GM12892 (cell line): ENCODE data around the gene ATRN.

Source experiments
- DNase-seq: peaks from one replicate; pipeline ENCODE4 v3.0.0; 2011; ENCODE audit not compliant: insufficient read length
- FAIRE-seq: peaks from 2 replicates; lab custom pipeline; 2011; peaks lifted over from hg19 to GRCh38; lab: Jason Lieb, UNC
- POLR2A ChIP-seq: IDR thresholded peaks from 2 replicates; pipeline ENCODE4 v1.6.1; 2011; ENCODE audit warnings: low read depth, low read length, control low read depth
- POLR2AphosphoS5 ChIP-seq: IDR thresholded peaks from 2 replicates; pipeline ENCODE4 v1.6.1; 2011; ENCODE audit warnings: low read depth, low read length, control low read depth
- TAF1 ChIP-seq: IDR thresholded peaks from 2 replicates; pipeline ENCODE4 v1.6.1; 2011; ENCODE audit warnings: low read depth, mild to moderate bottlenecking, control low read depth, low read length, borderline replicate concordance

Gene ATRN

DNA sequence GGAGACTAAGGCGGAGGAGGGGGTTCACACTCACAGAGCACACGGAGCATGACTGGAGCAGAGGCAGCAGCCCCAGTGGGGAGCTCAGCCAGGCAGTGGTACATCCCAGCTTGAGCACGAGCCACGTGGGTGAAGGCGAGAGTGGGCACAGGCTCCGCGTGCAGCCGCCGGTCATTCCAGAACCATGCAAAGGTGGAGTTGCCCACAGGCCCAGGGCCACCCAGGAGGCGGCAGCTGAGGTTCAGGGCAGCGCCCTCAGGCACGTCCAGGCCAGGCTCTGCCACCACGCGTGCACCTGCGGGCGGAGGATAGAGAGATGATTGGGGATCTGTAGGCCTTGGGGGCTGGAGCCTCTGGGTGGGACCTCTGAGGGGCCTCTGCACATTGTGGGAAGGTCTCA lies 220.5 kb downstream of the ATRN start:
- FAIRE-seq (no peak), DNase-seq (no peak)
- TF ChIP-seq TAF1 (no peak), POLR2AphosphoS5 (no peak), POLR2A (no peak)

DNA sequence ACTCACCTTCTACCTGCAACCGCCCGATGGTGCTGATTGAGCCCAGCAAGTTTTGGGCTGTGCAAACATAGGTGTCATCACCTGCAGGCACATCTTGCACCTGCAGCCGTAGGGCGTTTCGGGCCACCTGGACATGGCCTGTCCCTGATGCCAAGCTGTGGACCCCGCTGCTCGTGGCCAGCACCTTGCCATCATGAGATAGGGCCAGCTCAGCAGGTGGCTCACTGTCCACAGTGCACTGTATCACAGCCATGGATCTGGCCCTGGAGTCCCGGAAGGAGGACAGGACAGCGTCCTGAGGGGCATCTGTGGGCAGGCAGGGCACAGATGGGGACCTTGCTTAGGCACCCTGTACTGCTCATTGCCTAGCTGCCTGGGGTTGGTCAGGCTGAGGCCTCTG lies 221.1 kb downstream of the ATRN start:
- no peak for FAIRE-seq
- TF ChIP-seq POLR2AphosphoS5, result no peak
- TF ChIP-seq POLR2A, result no peak
- no peak for TF ChIP-seq TAF1

GRCh38 chr20:3692706-3693294 lies 222.0 kb downstream of the ATRN start:
- FAIRE-seq (no peak), DNase-seq (no peak)
- TF ChIP-seq POLR2AphosphoS5, result no peak
- TF ChIP-seq TAF1, result no peak
- TF ChIP-seq POLR2A, result no peak

More for the DNA sequence above, 221.1 kb downstream of the ATRN start:
- no peak for DNase-seq

- TF ChIP-seq POLR2AphosphoS5, result no peak
- TF ChIP-seq TAF1, result no peak
- TF ChIP-seq POLR2A, result no peak
- FAIRE-seq, result no peak
- DNase-seq, result no peak
Measured at GRCh38 chr20:3693376-3693775, 222.6 kb downstream of the ATRN start.

GRCh38 chr20:3694864-3695263 lies 224.0 kb downstream of the ATRN start:
- no peak for FAIRE-seq
- TF ChIP-seq POLR2A (no peak), TAF1 (no peak), POLR2AphosphoS5 (no peak)
- no peak for DNase-seq

- no peak for DNase-seq
- TF ChIP-seq POLR2AphosphoS5, result no peak
- TF ChIP-seq POLR2A, result no peak
- no peak for TF ChIP-seq TAF1
- no peak for FAIRE-seq
Measured at GRCh38 chr20:3696200-3696599, 225.4 kb downstream of the ATRN start.

DNA sequence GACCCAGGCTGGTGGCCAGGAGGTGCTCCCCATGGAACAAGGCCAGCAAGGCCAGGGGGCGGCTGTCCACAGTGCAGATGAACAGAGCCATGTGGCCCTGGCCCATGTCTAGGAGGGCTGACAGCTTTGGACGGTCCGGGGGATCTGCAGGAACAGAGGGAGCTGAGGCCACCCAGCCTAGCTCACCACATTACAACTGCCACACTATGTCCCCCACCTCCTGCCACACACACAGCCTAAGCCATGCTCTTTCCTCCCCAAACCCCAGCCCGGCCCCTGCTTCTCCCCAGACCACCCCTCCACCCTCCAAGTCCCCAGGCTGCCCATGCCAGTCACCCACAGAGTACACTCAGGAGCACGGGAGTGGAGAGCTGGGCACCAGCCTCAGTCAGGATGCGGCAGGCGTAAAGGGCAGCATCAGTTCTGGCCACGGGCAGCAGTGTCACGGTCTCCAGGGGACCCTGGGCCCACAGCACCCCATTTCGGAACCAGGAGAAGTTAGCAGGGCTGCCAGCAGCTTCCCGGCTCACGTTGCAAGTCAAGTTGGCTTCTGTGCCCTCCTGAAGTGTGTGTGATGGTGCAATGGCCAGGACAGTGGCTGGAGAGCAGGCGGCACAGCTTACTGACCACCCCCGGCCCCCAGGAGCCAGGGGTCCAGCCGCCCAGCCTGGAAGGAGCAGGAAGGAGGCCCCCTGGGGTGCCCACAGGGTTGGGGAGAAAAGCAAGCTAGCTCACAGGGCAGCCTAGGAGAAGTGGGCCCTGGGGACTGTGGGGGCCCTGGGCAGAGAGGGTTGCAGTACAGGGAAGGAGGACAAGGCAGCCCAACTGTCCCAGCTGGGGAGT lies 226.1 kb downstream of the ATRN start:
- no peak for FAIRE-seq
- TF ChIP-seq POLR2AphosphoS5, result no peak
- TF ChIP-seq TAF1, result no peak
- TF ChIP-seq POLR2A, result no peak
- no peak for DNase-seq

DNA sequence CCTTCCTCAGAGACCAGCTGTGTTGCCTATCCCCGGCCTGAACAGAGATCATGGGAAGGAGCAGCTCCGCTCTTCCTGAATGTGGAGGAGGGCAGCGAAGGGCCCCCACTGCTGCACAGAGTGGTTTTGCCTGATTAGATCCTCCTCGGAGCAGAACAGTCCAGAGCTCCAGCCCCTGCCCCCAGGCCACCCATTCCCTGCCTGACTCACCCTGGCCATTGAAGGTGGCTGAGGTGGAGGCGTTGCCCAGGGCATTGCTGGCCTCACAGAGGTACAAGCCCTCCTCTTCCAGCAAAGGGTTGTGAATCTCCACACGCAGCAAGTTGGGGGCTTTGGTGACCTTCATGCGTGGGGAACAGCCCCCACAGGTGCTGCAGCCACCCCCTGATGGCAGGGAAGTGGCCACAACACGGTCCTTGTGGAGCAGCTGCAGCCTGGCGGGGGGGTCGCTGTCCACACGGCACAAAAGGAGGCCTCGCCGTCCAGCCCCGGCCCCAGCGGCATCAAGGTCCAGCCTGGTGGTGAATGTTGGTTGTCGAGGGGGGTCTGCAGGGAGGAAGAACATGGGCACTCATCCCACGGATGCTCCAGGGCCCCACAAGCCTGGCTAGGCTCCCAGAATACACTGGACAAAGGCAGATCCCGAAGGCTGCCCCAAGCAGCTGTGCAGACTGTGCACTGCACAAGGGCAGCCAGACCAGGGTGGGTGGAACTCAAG lies 226.9 kb downstream of the ATRN start:
- TF ChIP-seq POLR2AphosphoS5, result no peak
- no peak for TF ChIP-seq POLR2A
- no peak for TF ChIP-seq TAF1
- no peak for DNase-seq
- no peak for FAIRE-seq

GRCh38 chr20:3698591-3699001 lies 227.8 kb downstream of the ATRN start:
- TF ChIP-seq TAF1, result no peak
- DNase-seq, result no peak
- FAIRE-seq, result no peak

DNA sequence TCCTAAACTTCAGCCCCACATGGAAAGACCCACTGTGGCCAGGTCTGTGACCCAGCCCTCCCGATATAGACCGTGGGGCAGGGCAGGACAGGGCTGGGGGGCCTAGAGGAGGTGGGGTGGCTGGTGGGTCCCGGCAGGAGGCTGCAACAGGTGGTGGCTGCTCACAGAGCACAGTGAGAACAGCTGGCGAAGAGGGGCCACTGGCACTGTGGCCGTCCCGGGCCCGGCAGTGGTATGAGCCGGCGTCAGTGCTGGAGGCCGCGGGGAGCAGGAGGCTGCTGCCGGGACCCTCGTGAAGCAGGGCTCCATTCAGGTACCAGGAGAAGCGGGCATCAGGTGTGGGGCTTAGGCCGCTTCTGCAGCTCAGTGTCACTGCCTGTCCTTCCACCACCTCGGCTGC lies 228.2 kb downstream of the ATRN start:
- no peak for FAIRE-seq
- TF ChIP-seq TAF1, result no peak
- no peak for TF ChIP-seq POLR2AphosphoS5
- TF ChIP-seq POLR2A, result no peak
- no peak for DNase-seq
